Naive thymus-derived CD4-positive, alpha-beta T cell (primary cell): Measurements from ENCODE around the gene LRFN2. TPM values are rescaled to one million over a fixed set of nuclear protein-coding genes. Genes with fewer than 3 reads are reported as not detected.
A peak's percentile ranks its signal among the peaks of the same experiment; 100 is the strongest.

ENCODE experiments used
- ATAC-seq: fragments of 150-1000 bp; cut with Tn5 transposase; 2 replicates; pipeline ENCODE4 v1.10.0; 2021; ENCODE audit warnings: mild to moderate bottlenecking, moderate library complexity
- CTCF ChIA-PET: fragments of 350-600 bp; sonication (Branson Sonifier 250); formaldehyde crosslinking; loops from one replicate; lab custom pipeline; 2021; ENCODE audit warnings: antibody characterized with exemption; lab: Charles Lee
- POLR2A ChIA-PET: fragments of 350-600 bp; sonication (Branson Sonifier 250); formaldehyde crosslinking; loops from one replicate; lab custom pipeline; 2021; ENCODE audit warnings: antibody characterized with exemption, inconsistent platforms; lab: Charles Lee
- DNase-seq, 9 donors: peaks; one replicate each; pipeline versions ENCODE4 v3.0.0 to v3.0.0-alpha.2; 2020 to 2022; ENCODE audit warnings: mixed read lengths in 1 of 9
- H3K27ac ChIP-seq: one replicate; pipeline ENCODE4 v1.7.0; 2013; ENCODE audit warnings: mild to moderate bottlenecking, low read depth, low read length, moderate library complexity
- H3K27me3 ChIP-seq, 2 donors: one replicate each; pipeline ENCODE4 v1.7.0; 2013; ENCODE audit warnings: low read length in 2 of 2, mild to moderate bottlenecking in 2 of 2, moderate library complexity in 2 of 2; ENCODE audit not compliant: control insufficient read depth in 2 of 2, insufficient read depth in 2 of 2
- H3K36me3 ChIP-seq, 3 experiments: 1 replicate in 2 of 3; 2 replicates in 1 of 3; pipeline ENCODE4 v1.7.0; 2013; ENCODE audit warnings: low read length in 3 of 3, mild to moderate bottlenecking in 3 of 3, moderate library complexity in 1 of 3; ENCODE audit not compliant: insufficient read depth in 3 of 3, control insufficient read depth in 2 of 3
- H3K4me1 ChIP-seq, 2 donors: one replicate each; pipeline ENCODE4 v1.7.0; 2013; ENCODE audit warnings: low read length in 2 of 2, mild to moderate bottlenecking in 2 of 2, moderate library complexity in 1 of 2; ENCODE audit not compliant: control insufficient read depth in 2 of 2, insufficient read depth in 2 of 2
- H3K4me3 ChIP-seq: 2 replicates; pipeline ENCODE4 v1.7.0; 2013; ENCODE audit warnings: mild to moderate bottlenecking, low read length
- H3K9me3 ChIP-seq, 3 experiments: 1 replicate in 2 of 3; 2 replicates in 1 of 3; pipeline ENCODE4 v1.7.0; 2013; ENCODE audit warnings: low read length in 3 of 3; ENCODE audit not compliant: control insufficient read depth in 2 of 3
- H3K27ac Mint-ChIP-seq, 9 donors: one replicate each; pipeline ENCODE4 v1.8.0; 2020 to 2022; ENCODE audit warnings: mixed read lengths in 9 of 9, mild to moderate bottlenecking in 8 of 9, moderate library complexity in 5 of 9, inconsistent platforms in 2 of 9
- H3K27me3 Mint-ChIP-seq, 5 donors: one replicate each; pipeline ENCODE4 v1.8.0; 2021 to 2022; ENCODE audit warnings: mixed read lengths in 5 of 5, mild to moderate bottlenecking in 1 of 5
- H3K36me3 Mint-ChIP-seq, 5 donors: one replicate each; pipeline ENCODE4 v1.8.0; 2020 to 2022; ENCODE audit warnings: mixed read lengths in 5 of 5, mild to moderate bottlenecking in 3 of 5, inconsistent platforms in 1 of 5
- H3K4me1 Mint-ChIP-seq, 7 donors: one replicate each; pipeline ENCODE4 v1.8.0; 2020 to 2022; ENCODE audit warnings: mixed read lengths in 7 of 7, mild to moderate bottlenecking in 3 of 7, inconsistent platforms in 1 of 7
- H3K4me3 Mint-ChIP-seq, 10 donors: one replicate each; pipeline ENCODE4 v1.8.0; 2020 to 2022; ENCODE audit warnings: mild to moderate bottlenecking in 10 of 10, mixed read lengths in 10 of 10, moderate library complexity in 6 of 10, inconsistent platforms in 2 of 10
- H3K9me3 Mint-ChIP-seq, 11 donors: one replicate each; pipeline ENCODE4 v1.8.0; 2020 to 2022; ENCODE audit warnings: mixed read lengths in 11 of 11, mild to moderate bottlenecking in 4 of 11, inconsistent platforms in 1 of 11, moderate library complexity in 1 of 11
- intact Hi-C, 2 donors: fragments of 100-400 bp; cut with micrococcal nuclease; formaldehyde crosslinking; loops; one replicate each; pipeline ENCODE4 v1.15.1; 2023
- polyA plus RNA-seq, 2 donors: library from polyadenylated mRNA; unstranded; fragments of 300-500 nt; fragmentation: Illumina TruSeq; gene quantifications; one replicate each; pipeline ENCODE4 v1.2.3, GENCODE V29; 2021
- total RNA-seq, 6 experiments: library from RNA in 5 of 6; stranded (reverse) in 5 of 6; gene quantifications; 1 replicate in 5 of 6; 2 replicates in 1 of 6; pipeline ENCODE4 v1.2.3 and lab custom pipeline; 2021 to 2026

Gene LRFN2
- total and polyA plus RNA-seq, 7 experiments from 2014 or later, result 0.13 to 4.6 (median 0.43) TPM; not detected in 2

DNA sequence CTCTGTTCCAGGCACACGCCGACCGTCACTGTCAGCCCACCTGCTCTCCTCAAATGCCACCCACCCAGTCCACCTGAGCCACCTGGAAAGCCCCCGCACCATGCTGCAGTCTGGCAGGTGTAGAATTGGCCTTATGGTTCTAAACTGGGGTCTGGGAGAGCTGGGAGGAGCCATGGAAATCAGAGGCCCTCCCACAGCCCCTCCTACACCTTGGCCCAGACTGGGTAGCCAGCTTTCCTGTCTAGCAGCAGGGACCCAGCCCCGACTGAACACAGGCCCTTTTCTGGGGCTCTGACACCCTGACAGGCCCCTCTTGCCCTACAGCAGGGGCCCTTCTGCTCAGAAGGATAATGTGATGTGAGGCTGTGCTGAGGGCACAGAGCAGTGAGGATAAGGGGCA is 31.1 kb downstream of the LRFN2 start:
- Histone ChIP-seq H3K27me3 (peaks cover 0 to 3% of the 10 kb centered on the region in 2 donors), H3K36me3 (no peaks in the 10 kb centered on the region), H3K27ac (no peak overlapping the region), H3K4me3 (no peak overlapping the region), H3K4me1 (no peaks in the 10 kb centered on the region), H3K9me3 (no peaks in the 10 kb centered on the region)
- Mint-ChIP-seq H3K9me3 (no peaks in the 10 kb centered on the region), H3K4me1 (peaks cover 0 to 1% (median 0%) of the 10 kb centered on the region in 7 donors), H3K36me3 (no peaks in the 10 kb centered on the region), H3K4me3 (no peak overlapping the region), H3K27ac (peak overlapping the region in 1 of 9 donors; percentile 41), H3K27me3 (peaks cover 0 to 14% (median 3%) of the 10 kb centered on the region in 5 donors)
- ChIA-PET CTCF (no interaction called here), POLR2A (no interaction called here)
- no peak for DNase-seq
- no peak for ATAC-seq
- intact Hi-C loops, result no loop called here

DNA sequence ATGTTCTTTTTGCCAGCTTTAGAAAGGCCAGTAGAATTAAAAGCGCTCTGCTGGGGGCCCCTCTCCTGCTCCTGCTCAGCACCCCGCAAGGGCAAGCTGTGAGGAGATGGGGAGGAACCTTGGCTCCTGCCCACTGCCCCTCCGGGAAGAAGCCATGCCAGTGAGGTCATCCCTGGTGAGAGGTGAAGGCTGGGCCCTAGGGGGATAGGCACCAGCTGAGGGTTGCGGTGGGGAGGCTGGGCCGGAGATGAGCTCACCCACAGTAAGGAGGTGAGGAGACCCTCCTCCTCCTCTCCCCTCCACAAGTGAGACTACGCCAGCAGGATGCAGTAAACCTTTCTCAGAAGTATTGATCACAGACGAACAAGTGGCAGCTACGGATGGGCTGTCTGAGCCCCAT is 32.1 kb downstream of the LRFN2 start:
- Histone ChIP-seq H3K27ac (no peak overlapping the region), H3K27me3 (peaks cover 0 to 3% of the 10 kb centered on the region in 2 donors), H3K4me3 (no peak overlapping the region), H3K36me3 (no peaks in the 10 kb centered on the region), H3K4me1 (no peaks in the 10 kb centered on the region), H3K9me3 (no peaks in the 10 kb centered on the region)
- no peak overlapping the region for H3K27ac Mint-ChIP-seq
- no peaks in the 10 kb centered on the region for H3K36me3 Mint-ChIP-seq
- DNase-seq, result no peak
- H3K4me3 Mint-ChIP-seq, result no peak overlapping the region
- CTCF ChIA-PET, result no interaction called here
- H3K27me3 Mint-ChIP-seq, result peaks cover 0 to 12% (median 3%) of the 10 kb centered on the region in 5 donors
- intact Hi-C loops, result no loop called here
- ATAC-seq, result no peak
- POLR2A ChIA-PET, result no interaction called here
- H3K4me1 Mint-ChIP-seq, result peaks cover 0 to 1% (median 0%) of the 10 kb centered on the region in 7 donors
- no peaks in the 10 kb centered on the region for H3K9me3 Mint-ChIP-seq

DNA sequence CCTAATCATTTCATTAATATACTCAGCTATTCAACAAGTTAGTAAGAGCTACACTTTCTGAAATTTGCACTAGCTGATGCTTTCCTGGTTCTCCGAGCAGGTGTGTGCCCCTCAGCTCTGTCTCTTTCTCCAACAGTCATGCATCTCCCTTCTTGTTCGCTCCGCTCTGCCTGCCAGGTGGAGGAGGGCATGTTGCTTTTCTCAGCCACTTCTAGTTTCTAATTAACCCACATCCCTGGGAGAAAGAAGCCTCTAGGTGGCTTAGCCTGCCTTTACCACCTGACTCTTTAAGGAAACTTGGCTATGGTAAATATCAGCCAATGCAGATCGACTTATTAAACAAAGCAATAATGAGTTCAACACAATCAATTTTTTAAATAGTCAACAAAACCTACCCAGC is 34.2 kb downstream of the LRFN2 start:
- Mint-ChIP-seq H3K4me3 (no peak overlapping the region), H3K9me3 (no peaks in the 10 kb centered on the region), H3K27me3 (peaks cover 0 to 12% (median 2%) of the 10 kb centered on the region in 5 donors), H3K36me3 (no peaks in the 10 kb centered on the region), H3K4me1 (peaks cover 0 to 1% (median 0%) of the 10 kb centered on the region in 7 donors), H3K27ac (peak overlapping the region in 1 of 9 donors; percentile 21)
- no peaks in the 10 kb centered on the region for H3K36me3 ChIP-seq
- H3K27ac ChIP-seq, result no peak overlapping the region
- no peaks in the 10 kb centered on the region for H3K4me1 ChIP-seq
- ChIA-PET CTCF (no interaction called here), POLR2A (no interaction called here)
- no peak overlapping the region for H3K4me3 ChIP-seq
- H3K9me3 ChIP-seq, result no peaks in the 10 kb centered on the region
- intact Hi-C loops, result no loop called here
- DNase-seq (no peak), ATAC-seq (no peak)
- peaks cover 0 to 3% of the 10 kb centered on the region in 2 donors for H3K27me3 ChIP-seq

DNA sequence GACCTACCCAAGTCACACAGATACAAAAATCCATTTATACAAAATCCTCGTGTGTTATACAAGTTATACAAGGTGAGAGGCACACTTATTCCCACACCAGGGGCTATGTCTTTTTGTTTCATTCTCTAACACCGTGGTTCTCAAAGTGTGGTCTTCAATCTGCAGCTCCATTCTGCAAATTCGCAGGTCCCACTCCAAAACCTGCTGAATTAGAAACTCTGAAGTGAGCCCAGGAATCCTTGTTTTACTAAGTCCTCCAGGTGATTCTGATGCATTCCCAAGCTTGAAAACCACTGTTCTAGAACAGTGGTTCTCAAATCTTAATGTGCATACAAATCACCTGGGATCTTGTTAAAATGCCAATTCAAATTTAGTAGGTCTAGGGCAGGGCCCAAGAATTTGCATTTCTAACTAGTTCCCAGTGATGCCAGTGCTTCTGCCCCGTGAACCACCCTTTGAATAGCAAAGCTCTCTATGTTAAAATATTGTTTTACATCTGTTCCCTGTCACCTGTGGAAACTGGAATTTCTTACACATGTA is 35.1 kb downstream of the LRFN2 start:
- H3K27me3 ChIP-seq, result peaks cover 0 to 3% of the 10 kb centered on the region in 2 donors
- Mint-ChIP-seq H3K4me1 (peaks cover 0 to 1% (median 0%) of the 10 kb centered on the region in 7 donors), H3K9me3 (no peaks in the 10 kb centered on the region), H3K27ac (no peak overlapping the region), H3K36me3 (no peaks in the 10 kb centered on the region), H3K4me3 (no peak overlapping the region), H3K27me3 (peaks cover 0 to 12% (median 3%) of the 10 kb centered on the region in 5 donors)
- H3K36me3 ChIP-seq, result no peaks in the 10 kb centered on the region
- no peak overlapping the region for H3K27ac ChIP-seq
- DNase-seq (no peak), ATAC-seq (no peak)
- ChIA-PET CTCF (no interaction called here), POLR2A (no interaction called here)
- H3K9me3 ChIP-seq, result no peaks in the 10 kb centered on the region
- no peaks in the 10 kb centered on the region for H3K4me1 ChIP-seq
- intact Hi-C loops, result no loop called here
- no peak overlapping the region for H3K4me3 ChIP-seq

DNA sequence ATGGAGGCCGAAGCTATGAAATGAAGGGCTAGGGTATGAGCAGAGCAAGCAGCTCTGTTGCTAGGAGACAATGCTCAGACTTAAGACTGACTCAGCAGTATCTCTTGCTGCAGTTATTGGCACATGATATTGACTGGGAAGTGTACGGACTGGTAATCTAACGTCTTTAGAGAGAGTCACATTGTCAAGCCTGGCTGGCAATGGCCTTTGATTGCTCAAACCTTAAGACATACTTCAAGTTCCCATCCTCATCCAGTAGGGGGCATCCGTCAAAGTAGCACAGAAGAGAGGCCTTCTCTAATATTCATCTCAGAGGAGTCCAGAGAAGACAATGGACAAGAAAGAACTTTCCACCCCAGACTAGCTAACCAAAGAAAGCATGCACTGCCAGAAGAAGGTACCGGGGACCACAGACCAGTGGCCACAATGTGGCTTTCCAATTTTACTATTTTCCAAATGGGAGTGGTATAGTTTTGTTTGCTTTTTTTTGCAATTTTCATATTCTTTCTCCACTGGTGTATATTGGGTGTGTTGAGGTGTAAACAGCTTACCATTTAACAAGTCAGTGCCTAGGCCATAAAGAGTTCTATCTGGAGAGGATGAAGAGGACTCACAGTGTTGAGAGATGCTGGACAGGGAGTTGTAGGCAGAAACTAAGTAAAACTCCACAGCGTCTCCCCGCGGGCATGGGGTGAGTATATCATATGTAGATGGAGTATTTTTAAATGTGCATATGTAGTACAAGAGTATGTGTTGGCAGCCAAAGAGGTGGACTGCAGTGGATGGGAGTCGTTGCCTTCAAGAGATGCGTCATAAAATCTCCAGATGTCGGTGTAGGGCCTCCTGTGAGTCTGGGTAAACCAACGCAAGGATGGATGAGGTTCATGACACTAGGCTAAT is 36.7 kb downstream of the LRFN2 start:
- POLR2A ChIA-PET, result no interaction called here
- H3K27ac ChIP-seq, result no peak overlapping the region
- peaks cover 0 to 1% (median 0%) of the 10 kb centered on the region in 7 donors for H3K4me1 Mint-ChIP-seq

DNA sequence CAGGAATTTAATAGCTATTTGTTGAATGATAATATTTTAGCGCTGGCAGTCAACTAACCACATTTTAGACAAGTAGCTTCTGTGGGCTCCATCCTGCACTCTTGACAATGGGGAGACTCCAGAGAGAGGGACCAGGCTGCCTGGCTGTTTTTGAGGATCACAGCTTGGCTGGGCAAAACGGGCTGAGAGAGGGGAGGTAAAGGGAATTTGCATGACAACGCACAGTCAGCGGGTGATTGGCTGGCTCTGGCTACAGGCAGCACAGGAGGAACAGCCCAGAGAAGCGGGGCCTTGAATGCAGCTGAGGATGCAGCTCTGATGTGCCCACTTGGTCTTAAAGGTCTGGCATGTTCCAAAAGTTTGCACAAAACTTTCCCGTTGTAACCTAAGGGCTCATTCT is 41.2 kb downstream of the LRFN2 start:
- no peak for ATAC-seq
- no peak for DNase-seq
- CTCF ChIA-PET, result no interaction called here
- H3K9me3 ChIP-seq, result no peaks in the 10 kb centered on the region
- H3K4me1 ChIP-seq, result no peaks in the 10 kb centered on the region
- H3K27me3 ChIP-seq, result no peaks in the 10 kb centered on the region
- no peaks in the 10 kb centered on the region for H3K36me3 Mint-ChIP-seq
- POLR2A ChIA-PET, result no interaction called here
- peaks cover 0 to 3% (median 0%) of the 10 kb centered on the region in 7 donors for H3K4me1 Mint-ChIP-seq
- no peak overlapping the region for H3K4me3 ChIP-seq
- H3K27me3 Mint-ChIP-seq, result peaks cover 0 to 5% (median 0%) of the 10 kb centered on the region in 5 donors
- no peak overlapping the region for H3K4me3 Mint-ChIP-seq
- no peaks in the 10 kb centered on the region for H3K36me3 ChIP-seq
- intact Hi-C loops, result no loop called here
- H3K27ac Mint-ChIP-seq, result no peak overlapping the region
- H3K27ac ChIP-seq, result no peak overlapping the region
- H3K9me3 Mint-ChIP-seq, result no peaks in the 10 kb centered on the region

More for the DNA sequence above, 36.7 kb downstream of the LRFN2 start:
- H3K36me3 Mint-ChIP-seq, result no peaks in the 10 kb centered on the region
- H3K27ac Mint-ChIP-seq, result no peak overlapping the region
- Histone ChIP-seq H3K4me1 (no peaks in the 10 kb centered on the region), H3K9me3 (no peaks in the 10 kb centered on the region), H3K36me3 (no peaks in the 10 kb centered on the region), H3K27me3 (peaks cover 0 to 3% of the 10 kb centered on the region in 2 donors), H3K4me3 (no peak overlapping the region)
- DNase-seq, result peak in 1 of 9 donors; percentile 7
- CTCF ChIA-PET, result no interaction called here
- peak; percentile 50 for ATAC-seq
- H3K9me3 Mint-ChIP-seq, result no peaks in the 10 kb centered on the region
- intact Hi-C loops, result no loop called here
- no peak overlapping the region for H3K4me3 Mint-ChIP-seq
- peaks cover 0 to 12% (median 0%) of the 10 kb centered on the region in 5 donors for H3K27me3 Mint-ChIP-seq
